NCI-H446 treated with DMSO at 0.1 percent for 48 hours (cell line): Measurements from ENCODE around the gene THOC5.

Experiments
- DNase-seq: peaks from one replicate; lab custom pipeline; 2025; lab: John Stamatoyannopoulos, UW

Gene THOC5

GRCh38 chr22:29476116-29476515, 77.4 kb downstream of the THOC5 start:
- no peak for DNase-seq

GRCh38 chr22:29475550-29475949, 78.0 kb downstream of the THOC5 start:
- DNase-seq, result no peak

GRCh38 chr22:29473001-29473400, 80.6 kb downstream of the THOC5 start:
- no peak for DNase-seq

GRCh38 chr22:29470159-29470855, 83.2 kb downstream of the THOC5 start:
- DNase-seq, result no peak

- DNase-seq, result no peak
Observed at GRCh38 chr22:29469755-29470154, 83.8 kb downstream of the THOC5 start.

GRCh38 chr22:29464581-29464980, 89.0 kb downstream of the THOC5 start:
- no peak for DNase-seq

- no peak for DNase-seq
Observed at GRCh38 chr22:29463629-29464028, 89.9 kb downstream of the THOC5 start.

- no peak for DNase-seq
Observed at GRCh38 chr22:29461263-29461662, 92.3 kb downstream of the THOC5 start.

- no peak for DNase-seq
Observed at GRCh38 chr22:29459773-29460172, 93.8 kb downstream of the THOC5 start.

- DNase-seq, result no peak
Observed at GRCh38 chr22:29458551-29458950, 95.0 kb downstream of the THOC5 start.

- no peak for DNase-seq
Observed at GRCh38 chr22:29457730-29458129, 95.8 kb downstream of the THOC5 start.

- DNase-seq, result no peak
Observed at GRCh38 chr22:29456211-29456671, 97.3 kb downstream of the THOC5 start.
